Ascending aorta (tissue), 2 donors: ENCODE measurements around the gene NEURL1. TPM values are rescaled to one million over a fixed set of nuclear protein-coding genes. Genes with fewer than 3 reads are reported as not detected.

Experiments
- DNase-seq, 2 donors: peaks; one replicate each; pipeline ENCODE4 v3.0.0-alpha.2; 2019; ENCODE audit warnings: low spot score in 2 of 2
- H3K27ac ChIP-seq, 2 donors: fragments of 200-600 bp; sonication (generic); one replicate each; pipeline ENCODE4 v1.5.1; 2016 to 2017; ENCODE audit warnings: mild to moderate bottlenecking in 1 of 2
- H3K27me3 ChIP-seq: fragments of 200-600 bp; sonication (generic); one replicate; pipeline ENCODE4 v1.5.1; 2017
- H3K36me3 ChIP-seq, 2 donors: fragments of 200-600 bp; sonication (generic); one replicate each; pipeline ENCODE4 v1.5.1; 2016
- H3K4me1 ChIP-seq, 2 donors: fragments of 200-600 bp; sonication (generic); one replicate each; pipeline ENCODE4 v1.5.1; 2016 to 2017; ENCODE audit warnings: mild to moderate bottlenecking in 1 of 2
- H3K4me3 ChIP-seq, 2 donors: fragments of 200-600 bp; sonication (generic); one replicate each; pipeline ENCODE4 v1.5.1; 2016 to 2017; ENCODE audit warnings: mild to moderate bottlenecking in 1 of 2
- H3K9me3 ChIP-seq, 2 donors: fragments of 200-600 bp; sonication (generic); one replicate each; pipeline ENCODE4 v1.5.1; 2016
- CTCF ChIP-seq, 3 experiments: fragments of 200-600 bp in 2 of 3; fragments of 450-650 bp in 1 of 3; sonication (generic) in 2 of 3; IDR thresholded peaks; one replicate each; pipeline ENCODE4 v1.5.1; 2016 to 2019; ENCODE audit warnings: antibody characterized with exemption in 3 of 3, mild to moderate bottlenecking in 1 of 3, moderate library complexity in 1 of 3
- intact Hi-C: fragments of 100-400 bp; cut with DNase I; formaldehyde crosslinking; loops from one replicate; pipeline ENCODE4 v1.15.1; 2023
- total RNA-seq: library from RNA; depleted of rRNA; stranded (reverse); fragments of >200 nt; gene quantifications from one replicate; pipeline ENCODE4 v1.1.0, GENCODE V29; 2016

Gene NEURL1
- total RNA-seq, 1 donor from 2014 or later, result not detected

DNA sequence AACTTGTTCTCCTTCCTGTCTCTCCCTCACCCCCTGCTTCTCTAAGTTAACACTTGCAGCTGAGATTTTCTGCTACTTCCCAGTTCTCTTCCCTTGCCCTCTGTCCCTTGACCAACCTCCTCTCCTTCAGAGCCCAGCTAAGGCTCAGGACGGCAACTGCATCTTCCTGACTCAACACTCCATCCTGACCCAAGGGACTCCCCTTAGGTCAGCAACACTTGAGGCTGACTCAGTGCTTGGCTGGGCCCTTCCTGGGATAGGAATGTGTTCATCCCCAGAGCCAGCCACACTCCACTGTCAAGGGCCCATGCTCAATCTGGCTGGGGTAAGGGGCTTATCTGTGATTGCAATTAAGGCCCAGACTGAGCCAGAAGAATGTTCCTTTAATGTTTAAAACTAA, 44.8 kb upstream of the NEURL1 start:
- no peaks in the 10 kb centered on the region for H3K27me3 ChIP-seq
- H3K36me3 ChIP-seq, result peaks cover 45 to 50% of the 10 kb centered on the region in 2 donors
- intact Hi-C loops, result no loop called here
- H3K4me3 ChIP-seq, result peak overlapping the region in 1 of 2 donors; percentile 76
- H3K4me1 ChIP-seq, result peaks cover 42 to 60% of the 10 kb centered on the region in 2 donors
- H3K9me3 ChIP-seq, result no peaks in the 10 kb centered on the region
- TF ChIP-seq CTCF (IDR thresholded peaks at IDR 0.05), result no peak
- DNase-seq, result peak in 1 of 2 donors; percentile 85
- peak overlapping the region; percentile 90 to 95 for H3K27ac ChIP-seq

DNA sequence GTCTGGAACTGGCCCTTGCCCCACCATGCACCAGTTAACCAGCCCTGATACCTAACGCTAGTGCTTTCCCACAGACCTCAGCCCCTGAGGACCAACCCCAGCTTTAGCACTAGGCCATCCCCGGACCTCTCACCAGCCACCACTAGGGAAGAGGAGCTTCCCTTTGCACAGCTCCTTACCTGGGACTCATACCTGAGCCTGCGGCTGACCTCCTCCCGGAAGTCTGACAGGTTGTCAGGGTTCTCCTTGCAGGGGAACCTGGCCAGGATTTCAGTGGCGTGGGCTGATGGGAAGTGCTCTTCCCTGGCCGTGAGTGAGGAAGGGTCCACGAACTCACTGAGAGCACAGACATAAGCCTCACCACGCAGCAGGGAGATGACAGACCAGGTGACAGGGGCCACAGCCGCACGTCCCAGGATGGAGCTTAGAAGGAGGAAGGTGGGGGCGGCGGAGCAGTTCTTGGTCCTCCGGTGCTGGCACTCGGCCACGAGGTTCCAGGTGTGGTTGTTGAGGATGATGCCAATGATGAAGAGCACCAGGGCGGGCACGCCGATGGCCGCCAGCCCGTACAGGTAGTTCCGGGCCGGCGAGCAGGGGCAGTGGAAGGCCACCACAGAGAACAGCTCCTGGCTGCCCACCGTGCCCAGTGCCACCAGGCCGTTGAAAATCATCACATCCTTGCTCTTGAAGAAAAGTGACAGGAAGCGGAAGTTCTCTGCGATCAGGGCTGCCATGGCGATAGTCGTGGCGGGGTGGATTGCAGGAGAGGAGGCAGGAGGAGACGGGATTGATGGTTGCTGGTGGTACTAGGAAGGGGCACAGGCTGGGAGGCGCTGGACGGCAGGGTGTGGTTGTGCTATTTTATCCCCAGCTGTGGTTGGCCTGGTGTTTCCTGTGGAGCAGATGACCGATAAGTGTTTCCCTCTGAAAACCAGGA, 44.0 kb upstream of the NEURL1 start:
- peaks cover 42 to 58% of the 10 kb centered on the region in 2 donors for H3K4me1 ChIP-seq
- H3K9me3 ChIP-seq, result no peaks in the 10 kb centered on the region
- TF ChIP-seq CTCF (IDR thresholded peaks at IDR 0.05), result no peak
- H3K27ac ChIP-seq, result peak overlapping the region; percentile 90 to 95
- peaks cover 38 to 43% of the 10 kb centered on the region in 2 donors for H3K36me3 ChIP-seq
- peak overlapping the region; percentile 75 to 76 for H3K4me3 ChIP-seq
- intact Hi-C loops, result no loop called here
- DNase-seq, result no peak
- no peaks in the 10 kb centered on the region for H3K27me3 ChIP-seq

DNA sequence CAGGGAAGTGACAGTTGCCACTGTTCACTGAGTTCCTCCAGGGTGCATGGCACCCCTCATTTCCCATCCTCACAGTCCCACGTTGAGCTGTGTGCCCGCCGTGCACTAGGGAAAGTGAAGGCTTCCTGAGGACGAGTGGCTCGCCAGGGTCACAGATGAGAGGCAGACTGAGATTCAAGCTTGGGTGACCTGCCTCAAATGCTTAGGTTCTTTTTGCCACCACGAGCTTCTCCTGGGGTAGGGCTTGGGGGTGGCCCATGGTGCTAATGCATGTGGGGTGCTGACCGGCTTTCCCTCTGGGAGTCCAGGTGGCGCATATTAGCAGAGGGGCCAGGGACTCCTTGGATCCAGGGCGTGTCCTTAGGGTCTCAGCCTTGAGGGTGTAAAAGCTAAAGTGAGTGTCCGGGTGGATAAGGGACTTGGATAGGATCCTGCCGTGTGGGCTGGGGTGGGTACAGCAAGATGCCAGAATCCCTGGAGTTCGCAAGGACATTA, 43.3 kb upstream of the NEURL1 start:
- Histone ChIP-seq H3K27ac (peak overlapping the region; percentile 90 to 95), H3K4me3 (peak overlapping the region; percentile 75 to 76), H3K4me1 (peaks cover 38 to 52% of the 10 kb centered on the region in 2 donors), H3K9me3 (no peaks in the 10 kb centered on the region), H3K27me3 (no peaks in the 10 kb centered on the region), H3K36me3 (peaks cover 31 to 35% of the 10 kb centered on the region in 2 donors)
- DNase-seq, result no peak
- intact Hi-C loops, result no loop called here
- no peak for TF ChIP-seq CTCF (IDR thresholded peaks at IDR 0.05)

DNA sequence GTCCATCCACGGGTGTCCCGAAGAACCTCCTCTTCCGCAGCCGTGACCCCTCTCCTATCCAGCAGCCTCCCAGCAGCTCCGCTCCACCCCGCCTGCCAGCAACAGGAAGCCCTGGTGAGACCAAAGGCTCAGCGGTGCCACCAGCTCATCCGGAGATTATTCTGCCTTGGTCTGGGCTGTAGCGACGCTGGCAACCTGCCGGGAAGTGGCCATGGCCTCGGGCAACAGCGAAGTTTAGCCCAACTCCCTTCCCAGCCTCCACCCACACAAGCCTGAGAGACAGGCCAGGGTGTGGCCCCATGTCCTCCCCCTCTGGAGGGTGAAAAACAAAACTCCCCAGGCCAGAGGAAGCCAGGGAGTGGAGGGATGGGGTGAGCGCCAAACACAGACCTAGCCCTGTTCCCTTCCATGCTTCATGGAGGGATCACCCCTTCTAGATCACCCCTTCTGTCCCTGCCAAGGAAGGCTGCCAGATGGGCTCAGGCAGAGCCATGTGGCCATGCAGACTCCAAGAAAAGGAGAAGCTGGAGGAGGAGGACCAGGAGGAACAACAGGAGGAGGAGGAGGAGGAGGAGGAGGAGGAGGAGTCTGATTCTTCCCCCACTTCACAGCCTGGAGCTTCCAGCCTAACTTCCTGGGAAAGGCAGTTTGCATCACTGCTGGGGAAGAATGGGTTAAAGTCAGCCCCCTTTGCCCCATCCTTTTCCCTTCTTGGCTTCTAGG, 42.3 kb upstream of the NEURL1 start:
- Histone ChIP-seq H3K27me3 (no peaks in the 10 kb centered on the region), H3K4me3 (peak overlapping the region; percentile 75 to 76), H3K9me3 (no peaks in the 10 kb centered on the region), H3K27ac (peak overlapping the region; percentile 90 to 95), H3K4me1 (peaks cover 33 to 46% of the 10 kb centered on the region in 2 donors), H3K36me3 (peaks cover 26 to 34% of the 10 kb centered on the region in 2 donors)
- intact Hi-C loops, result no loop called here
- TF ChIP-seq CTCF (IDR thresholded peaks at IDR 0.05), result no peak
- DNase-seq, result peak in 1 of 2 donors; percentile 84

- no peak for TF ChIP-seq CTCF (IDR thresholded peaks at IDR 0.05)
- Histone ChIP-seq H3K36me3 (peaks cover 20 to 28% of the 10 kb centered on the region in 2 donors), H3K9me3 (no peaks in the 10 kb centered on the region), H3K4me3 (peak within 1 kb of the TSS; percentile 75 to 76), H3K27ac (peak within 1 kb of the TSS; percentile 90 to 95), H3K4me1 (peaks cover 27 to 39% of the 10 kb centered on the region in 2 donors), H3K27me3 (no peaks in the 10 kb centered on the region)
- peak in 1 of 2 donors; percentile 84 for DNase-seq
- intact Hi-C loops, result loop anchor here (1.0 kb wide), 1 partner anchor 30 kb away; no protein-coding TSS in a partner anchor
Observed at GRCh38 chr10:103451831-103452505, 41.5 kb upstream of the NEURL1 start, which contains the start of gene CALHM2. CALHM2 (minus strand) TSS chr10:103452370; CDS start chr10:103449941, 2,429 bp downstream.
